Measurements from ENCODE around the gene C17orf78.
"Not testable (repeated sequence)": the region's sequence is repeated elsewhere in the genome, so short reads cannot be mapped to it uniquely, and the experiment has no call there.

C17orf78 gene

DNA sequence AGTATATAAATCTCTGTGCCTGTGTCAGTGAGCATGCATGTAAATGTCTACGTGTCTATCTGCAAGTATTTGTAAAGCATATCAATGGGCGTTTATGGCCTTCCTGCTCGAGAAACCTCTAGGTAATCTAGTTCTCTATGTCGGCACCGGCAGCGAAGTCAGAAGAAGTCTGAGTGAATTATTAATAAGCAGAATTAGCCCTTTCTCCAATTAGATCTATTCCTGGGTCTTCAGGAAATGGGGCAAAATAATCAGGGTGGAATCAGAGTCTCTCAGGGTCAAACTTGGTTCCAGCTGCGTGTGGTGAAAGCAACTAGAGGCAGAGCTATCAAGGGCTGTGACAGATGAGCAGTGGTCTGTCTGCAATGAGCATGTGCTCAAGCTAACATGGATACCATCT is at the start of gene C17orf78:
C17orf78 (plus strand) TSS at position 280 of the 400 bp plus-strand sequence; CDS start at position 388, 108 bp downstream.
- DNase-seq (ENCODE audit: low read depth) = no peak

DNA sequence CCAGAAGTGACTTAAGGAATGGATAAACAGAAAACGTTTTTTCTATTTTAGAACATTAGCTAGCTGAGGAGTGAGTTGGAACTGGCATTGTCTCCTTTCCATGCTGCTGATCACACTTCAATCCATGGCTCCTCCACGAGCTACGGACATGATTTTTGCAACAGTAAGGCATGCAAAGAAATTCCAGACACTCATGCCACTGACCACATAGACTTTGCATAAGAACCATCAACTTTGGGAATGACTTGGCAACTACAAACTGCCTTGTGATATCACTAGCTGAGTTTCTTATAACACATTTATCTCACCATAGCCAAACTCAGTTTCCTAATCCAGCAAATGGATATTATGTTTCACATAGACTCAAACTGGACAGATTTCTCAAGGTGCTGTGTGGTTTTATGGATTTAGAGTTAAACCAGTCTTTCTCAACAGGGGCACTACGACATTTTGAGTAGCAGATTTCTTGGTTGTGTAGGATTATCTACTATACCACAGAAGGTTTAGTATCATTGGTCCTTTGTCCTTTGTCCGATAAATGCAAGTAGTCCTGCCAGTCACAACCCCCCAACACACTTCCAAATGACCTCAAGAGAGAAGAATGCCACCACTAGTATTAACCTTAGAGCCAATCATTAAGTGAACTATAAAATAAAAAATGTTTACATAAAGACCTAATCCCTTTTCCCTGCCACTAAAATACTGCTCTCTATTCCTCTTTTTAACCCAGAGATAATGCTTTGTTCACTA is 48.3 kb upstream of the C17orf78 start:
- no peak for DNase-seq (ENCODE audit: low read depth)

DNA sequence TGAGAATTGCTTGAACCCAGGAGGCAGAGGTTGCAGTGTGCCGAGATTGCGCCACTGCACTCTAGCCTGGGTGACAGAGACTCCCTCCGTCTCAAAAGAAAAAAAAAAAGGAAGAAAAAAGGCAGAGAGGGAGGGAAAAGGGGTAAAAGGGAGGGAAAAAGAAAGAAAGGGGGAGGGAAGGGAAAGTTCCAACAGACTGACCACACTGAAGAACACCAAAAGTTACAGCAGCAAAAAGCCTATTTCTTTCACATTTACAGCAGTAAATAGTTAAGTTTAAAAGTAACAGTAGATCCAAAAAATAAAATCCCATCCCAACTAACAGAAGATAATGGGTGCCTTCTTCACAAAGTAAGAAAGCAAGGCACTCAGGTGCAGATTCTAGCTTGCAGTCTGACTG is 36.9 kb upstream of the C17orf78 start:
- DNase-seq (ENCODE audit: low read depth) = no peak

DNA sequence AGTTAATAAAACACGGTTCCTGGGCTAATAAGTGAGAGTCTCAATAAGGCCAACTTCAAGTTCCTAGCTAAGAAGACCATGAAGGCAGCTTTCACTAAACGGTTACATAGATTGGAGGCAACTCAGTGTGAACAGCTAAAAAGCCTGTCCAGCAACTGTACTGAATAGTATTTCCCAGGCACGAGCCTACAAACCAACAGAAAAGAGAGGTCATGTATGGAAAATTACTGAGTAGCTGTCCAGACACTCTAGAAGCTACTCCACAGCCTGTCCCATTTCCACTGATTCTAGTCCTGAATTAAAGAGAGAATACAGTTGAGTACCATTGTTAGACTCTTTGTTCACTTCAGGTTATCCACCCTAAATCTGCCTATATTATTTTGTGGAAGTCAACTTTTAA is 36.5 kb upstream of the C17orf78 start:
- DNase-seq (ENCODE audit: low read depth) = no peak

DNA sequence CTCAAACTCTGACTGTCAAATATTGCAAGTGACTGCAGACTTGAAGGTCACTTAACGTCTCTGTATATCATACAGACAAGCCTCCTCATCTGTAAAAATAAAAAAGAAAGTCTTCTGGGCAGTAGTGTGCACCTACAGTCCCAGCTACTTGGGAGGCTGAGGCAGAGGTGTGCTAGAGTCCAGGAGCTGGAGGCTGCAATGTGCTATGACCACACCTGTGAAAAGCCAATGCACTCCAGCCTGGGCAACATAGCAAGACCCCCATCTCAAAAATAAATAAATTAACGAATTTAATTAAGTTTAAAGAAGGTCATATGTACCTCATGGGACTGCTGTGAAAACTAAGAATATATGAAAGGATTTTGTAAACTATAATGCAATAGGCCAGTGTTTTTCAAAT is 35.0 kb upstream of the C17orf78 start:
- DNase-seq (ENCODE audit: low read depth) = no peak

DNA sequence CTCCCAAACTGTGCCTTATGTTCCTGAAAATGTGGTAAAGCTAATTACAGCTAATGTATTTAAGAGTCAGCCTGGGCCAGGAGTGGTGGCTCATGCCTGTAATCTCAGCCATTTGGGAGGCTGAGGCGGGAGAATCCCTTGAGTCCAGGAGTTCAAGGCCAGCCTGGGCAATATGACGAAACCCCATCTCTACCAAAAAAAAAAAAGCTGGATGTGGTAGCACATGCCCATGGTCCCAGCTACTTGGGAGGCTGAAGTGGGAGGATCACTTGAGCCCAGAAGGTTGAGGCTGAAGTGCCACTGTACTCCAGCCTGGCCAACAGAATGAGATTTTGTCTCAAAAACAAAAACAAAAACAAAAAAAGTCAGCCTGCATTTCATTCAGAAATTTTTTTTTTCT is 33.2 kb upstream of the C17orf78 start:
- no peak for DNase-seq (ENCODE audit: low read depth)

DNA sequence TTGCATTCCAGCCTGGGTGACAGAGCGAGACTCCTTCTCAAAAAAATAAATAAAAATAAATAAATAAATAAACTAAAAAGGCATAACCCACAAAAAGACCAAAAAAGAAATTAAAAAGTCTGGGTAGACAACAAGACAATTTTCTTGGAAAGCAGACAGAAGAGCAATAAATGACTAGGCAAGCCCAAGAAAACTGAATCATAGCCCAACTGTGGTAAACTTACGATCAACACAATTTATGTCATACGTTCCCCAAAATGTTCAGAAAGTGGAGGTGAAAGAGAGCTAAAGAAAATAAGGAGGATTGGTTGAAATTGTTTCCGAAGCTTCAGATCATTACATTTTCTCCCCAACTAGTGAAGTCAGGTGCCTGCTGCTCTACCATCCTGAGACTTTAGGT is 31.3 kb upstream of the C17orf78 start:
- DNase-seq (ENCODE audit: low read depth) = no peak

DNA sequence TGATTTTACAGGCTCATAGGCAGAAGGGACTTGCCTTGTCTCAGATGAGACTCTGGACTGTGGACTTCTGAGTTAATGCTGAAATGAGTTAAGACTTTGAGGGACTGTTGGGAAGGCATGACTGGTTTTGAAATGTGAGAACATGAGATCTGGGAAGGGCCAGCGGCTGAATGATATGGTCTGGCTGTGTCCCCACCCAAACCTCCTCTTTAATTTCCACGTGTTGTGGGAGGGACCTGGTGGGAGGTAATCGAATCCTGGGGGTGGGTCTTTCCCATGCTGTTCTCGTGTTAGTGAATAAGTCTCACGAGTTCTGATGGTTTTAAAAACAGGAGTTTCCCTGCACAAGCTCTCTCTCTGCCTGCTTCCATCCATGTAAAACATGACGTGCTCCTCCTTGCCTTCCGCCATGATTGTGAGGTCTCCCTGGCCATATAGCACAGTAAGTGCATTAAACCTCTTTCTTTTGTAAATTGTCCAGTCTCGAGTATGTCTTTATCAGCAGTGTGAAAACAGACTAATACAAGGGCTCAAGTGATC is 28.9 kb upstream of the C17orf78 start:
- DNase-seq (ENCODE audit: low read depth) = not testable (repeated sequence)

DNA sequence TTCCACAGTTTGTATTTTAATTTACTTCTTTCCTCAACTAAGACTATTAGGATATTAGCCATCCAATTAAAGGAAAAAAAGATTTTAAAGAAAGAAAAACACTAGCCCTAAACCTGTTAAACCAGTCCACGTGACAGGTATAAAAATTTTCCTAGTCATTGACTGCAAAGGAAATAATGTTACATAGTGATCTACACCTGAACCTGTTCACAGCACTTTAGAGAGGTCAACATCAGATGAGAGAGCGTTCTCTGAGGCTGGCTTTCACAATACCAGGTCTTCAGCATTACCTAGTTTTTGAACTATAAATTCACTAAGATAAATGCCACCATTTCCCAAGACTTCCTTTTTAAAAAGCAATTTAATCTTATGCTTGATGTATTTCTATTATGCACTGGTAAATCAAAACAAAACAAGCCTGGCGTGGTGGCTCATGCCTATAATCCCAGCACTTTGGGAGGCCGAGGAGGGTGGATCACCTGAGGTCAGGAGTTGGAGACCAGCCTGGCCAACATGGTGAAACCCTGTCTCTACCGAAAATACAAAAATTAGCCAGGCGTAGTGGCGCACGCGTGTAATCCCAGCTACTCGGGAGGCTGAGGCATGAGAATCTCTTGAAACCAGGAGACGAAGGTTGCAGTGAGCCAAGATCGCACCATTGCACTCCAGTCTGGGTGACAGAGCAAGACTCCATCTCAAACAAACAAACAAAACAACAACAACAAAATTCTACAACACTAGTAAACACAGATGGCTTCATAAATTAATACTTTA is 18.8 kb upstream of the C17orf78 start:
- not testable (repeated sequence) for DNase-seq (ENCODE audit: low read depth)

DNA sequence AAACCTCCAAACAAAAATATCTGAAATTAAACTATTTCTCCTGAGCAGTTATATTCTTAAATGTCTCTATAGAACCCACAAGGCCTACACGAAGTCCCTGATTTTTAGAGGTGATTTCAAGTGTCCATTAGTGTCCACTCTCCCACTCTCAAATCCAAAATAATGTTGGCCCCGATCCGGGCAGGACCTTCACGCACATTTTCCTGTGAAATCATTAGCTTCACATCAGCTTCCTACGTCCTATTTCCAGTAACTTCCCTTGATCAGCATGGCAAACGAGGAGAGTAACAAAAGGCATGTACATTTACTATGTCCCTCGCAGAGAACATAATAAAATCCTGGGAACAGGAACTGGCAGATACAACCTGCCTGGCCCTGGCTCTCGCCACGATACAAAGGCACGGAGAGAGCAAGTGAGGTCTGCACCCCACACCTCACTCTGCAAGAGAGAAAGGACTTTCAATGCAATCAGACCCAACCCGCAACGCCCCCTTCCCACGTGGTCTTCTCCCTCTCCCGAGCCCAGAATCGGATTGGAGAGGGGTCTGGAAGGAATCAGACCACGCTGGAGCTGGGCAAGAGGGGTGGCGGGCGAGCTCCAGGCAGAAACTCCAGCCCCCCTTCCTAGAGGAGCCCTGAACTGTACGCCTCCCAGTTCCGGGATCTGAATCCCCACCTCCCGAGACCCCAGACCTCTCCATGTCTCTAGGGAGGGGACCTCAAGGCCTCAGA is 17.5 kb upstream of the C17orf78 start:
- DNase-seq (ENCODE audit: low read depth) = peak; percentile 36

DNA sequence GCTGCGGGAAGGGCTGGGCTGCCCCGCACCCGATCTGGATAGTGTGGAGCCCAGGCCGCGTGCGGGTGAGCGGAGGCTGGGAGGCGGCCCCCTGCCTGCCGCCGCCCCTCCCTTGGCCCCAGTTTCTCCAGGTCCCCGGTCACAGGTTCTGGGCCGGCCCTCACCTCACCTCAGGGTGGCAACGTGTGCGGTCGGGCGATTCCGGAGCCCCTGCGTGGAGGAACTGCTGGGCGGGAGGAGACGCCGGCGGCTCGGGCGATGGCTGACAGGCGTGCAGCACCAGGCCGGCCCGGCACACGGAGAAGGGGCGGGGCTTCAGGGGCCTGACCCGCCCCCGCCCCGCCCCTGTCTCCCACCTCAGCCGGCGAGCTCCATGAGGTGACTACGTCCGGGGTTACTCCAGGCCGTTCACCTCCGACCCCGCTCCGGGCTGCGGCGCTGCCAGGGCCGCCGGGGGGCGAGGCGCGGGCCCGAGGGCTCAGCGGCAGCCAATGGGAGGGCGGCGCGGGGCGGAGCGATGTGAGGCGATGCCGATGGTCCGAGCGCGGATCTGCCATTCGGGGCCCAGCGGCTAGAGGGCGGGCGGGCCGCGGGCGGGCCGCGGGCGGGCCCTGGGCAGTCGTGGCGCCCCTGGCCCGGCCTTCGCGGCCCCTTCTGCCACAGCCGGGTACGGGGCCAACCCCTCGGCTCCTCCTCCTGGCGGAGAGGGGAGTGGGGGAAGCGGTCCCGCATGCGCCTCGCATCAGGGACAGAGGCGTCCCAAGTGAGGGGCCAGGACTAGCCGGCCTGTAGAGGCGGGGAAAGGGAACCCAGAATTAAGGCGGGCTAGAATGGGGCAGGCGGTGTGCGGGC is 16.7 kb upstream of the C17orf78 start:
- DNase-seq (ENCODE audit: low read depth) = peak; percentile 97

DNA sequence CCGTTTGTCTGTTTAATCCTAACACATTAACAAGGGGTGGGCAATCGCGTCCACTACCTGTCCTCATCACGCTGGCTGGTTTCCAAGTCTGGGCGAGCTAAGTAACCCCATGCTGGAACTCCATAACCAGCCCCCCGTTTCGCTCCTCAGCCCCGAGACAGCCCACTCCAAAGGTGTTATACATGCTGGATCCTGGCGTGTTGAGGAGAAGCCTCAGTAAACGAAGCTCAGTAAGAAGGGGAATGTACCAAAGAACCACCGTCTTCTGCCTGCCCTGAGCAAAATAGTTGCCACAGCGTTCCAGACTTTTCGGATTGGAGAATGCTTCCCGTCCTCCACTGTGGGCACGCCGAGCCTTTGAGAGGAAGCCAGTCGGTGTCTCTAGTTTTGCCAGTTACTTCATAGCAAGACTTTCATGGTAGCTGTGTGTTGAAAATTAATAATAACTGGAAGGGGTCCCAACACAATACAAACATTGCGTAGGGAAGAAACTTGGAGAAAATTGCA is 16.1 kb upstream of the C17orf78 start:
- no peak for DNase-seq (ENCODE audit: low read depth)

DNA sequence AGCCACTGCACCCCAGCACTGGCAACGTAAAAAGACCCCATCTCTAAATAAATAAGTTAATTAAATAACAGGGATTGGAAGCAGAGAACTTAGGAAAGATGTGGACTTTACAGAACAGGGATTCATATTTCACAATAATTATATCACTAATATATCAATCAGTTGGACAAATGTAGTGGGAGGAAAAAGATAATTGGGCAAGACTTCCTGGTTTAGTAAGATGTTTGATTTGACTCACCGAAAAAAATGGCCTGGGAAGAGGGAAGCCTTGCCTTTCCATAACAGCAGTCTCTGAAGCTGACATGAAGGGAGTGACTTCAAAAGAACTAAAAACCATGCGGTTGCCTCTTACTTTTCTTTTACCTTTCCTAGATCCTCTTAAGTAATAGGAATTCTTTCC is 15.2 kb upstream of the C17orf78 start:
- DNase-seq (ENCODE audit: low read depth) = no peak

DNA sequence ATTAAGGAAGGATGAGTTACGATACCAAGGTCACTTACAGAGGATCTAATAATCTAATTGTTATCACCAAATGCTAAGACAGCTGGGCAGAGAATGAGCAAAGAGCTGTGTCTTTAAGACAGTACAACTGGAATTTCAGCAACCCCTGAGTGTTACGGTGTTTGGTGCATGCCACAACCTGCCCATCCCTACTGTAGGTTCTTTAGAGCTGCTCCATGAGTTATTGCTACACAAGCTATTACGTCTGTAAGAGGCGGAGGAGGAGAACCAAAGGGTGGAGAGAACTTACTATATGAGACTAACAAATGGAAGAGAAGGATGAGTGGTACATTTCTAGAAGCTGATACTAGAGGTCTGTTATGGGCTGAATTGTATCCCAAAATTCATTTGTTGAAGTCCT is 14.2 kb upstream of the C17orf78 start:
- DNase-seq (ENCODE audit: low read depth) = no peak

DNA sequence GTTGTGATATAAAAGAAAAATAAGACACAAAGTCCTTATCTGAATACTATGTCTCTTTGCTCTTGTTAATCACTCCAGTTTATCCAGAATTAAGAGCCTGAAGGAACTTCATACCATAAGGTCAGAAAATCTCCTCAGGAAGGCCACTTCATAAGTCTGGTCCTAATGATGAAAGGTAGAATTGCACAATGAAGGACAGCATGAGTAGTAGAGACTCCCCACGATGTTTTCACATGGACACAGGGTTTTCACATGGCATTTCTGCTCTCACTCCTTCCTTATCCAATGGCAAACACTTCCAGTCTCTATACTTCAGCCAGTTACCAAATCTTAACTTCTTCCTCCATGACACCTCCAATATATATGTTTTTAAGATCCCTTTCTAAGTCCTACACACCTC is 10.2 kb upstream of the C17orf78 start:
- DNase-seq (ENCODE audit: low read depth) = no peak

DNA sequence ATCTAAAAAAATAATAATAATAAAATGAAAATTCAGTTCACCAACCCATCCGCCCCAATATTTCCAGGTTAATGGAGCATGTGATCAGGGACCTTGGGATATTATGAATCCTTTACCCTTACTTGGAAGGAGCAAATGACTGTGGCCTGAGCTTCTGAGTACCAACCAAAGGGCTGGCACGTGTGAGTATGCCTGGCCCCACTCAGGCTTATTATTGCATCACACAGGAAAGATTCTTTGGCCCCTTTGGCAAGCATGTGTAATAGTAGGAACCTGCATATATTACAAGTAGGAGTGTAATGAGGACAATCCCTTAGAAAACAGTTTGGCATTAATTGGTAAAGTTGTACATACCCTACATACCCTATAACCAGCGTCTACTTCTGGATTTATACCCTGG is 7.2 kb upstream of the C17orf78 start:
- no peak for DNase-seq (ENCODE audit: low read depth)

DNA sequence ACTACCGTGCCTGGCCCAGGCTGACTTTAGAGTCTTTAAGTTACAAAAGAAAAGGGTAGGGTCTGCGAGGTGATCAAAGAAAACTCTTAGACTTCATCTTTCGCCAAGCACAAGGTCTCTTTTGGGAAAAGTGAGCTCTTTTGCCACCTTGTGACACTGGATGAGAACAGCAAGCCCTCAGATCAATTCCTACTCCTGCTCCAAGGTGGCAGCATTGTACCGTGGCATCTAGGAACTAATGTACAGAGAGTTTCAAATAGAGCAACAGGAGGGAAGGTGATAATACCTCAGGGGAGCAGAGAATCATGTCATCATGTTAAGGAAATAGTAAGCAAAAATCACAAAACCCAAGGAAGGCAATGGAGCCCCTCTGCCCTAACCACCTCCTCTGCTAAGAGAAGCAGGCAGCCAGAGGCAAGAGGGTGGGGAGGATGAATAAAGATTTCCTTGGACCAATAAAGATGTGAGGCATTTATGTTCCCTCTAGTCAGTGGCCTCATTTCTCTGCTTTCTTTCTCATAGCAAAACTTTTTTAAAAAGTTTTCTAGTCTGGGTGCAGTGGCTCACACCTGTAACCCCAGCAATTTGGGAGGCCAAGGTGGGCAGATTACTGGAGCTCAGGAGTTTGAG is 2.1 kb upstream of the C17orf78 start:
- peak; percentile 52 for DNase-seq (ENCODE audit: low read depth)

DNA sequence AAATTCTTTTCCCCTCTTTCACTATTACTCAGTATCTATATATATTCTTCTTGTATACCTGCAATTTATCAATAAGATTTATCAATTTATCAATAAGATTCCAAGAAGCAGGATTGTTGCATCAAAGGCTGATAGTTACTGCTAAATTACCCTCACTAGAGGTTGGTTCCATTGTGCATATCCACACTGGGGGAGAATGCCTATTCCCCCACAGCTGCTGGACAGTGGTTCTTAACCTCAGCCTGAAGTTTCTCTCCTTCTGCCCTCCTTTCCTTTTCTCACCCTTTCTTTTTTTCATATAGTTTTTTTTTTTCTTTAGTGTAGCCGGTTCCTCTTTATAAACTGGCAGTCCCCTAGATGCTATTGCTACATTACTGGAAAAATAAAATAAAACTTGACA is 6.3 kb downstream of the C17orf78 start:
- no peak for DNase-seq (ENCODE audit: low read depth)

DNA sequence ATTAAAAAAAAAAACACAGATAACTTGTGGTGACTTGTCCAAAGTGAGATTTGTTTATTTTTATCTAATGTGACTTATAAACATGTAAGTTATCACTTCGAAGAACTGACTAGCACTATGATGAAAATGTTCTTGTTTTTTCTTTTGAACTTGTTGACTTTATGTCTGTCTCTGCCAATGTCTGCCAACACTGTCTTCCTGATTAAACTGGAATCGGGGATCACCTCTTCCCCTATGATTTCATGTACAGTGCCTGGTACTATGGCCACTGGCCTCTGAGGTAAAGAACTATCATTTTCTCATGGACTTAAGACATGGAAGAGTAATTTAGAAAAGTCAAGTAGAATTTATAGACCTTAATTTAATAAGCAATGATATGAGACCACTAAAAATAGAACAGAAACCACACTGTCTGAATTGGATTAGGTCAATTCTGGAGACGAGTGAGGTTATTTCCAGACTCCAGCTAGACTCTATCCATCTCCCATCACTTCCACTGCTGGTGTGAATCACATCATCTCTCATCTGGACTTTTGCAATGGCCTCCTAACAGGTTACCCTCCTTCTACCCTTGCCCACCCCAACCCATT is 8.9 kb downstream of the C17orf78 start:
- no peak for DNase-seq (ENCODE audit: low read depth)

DNA sequence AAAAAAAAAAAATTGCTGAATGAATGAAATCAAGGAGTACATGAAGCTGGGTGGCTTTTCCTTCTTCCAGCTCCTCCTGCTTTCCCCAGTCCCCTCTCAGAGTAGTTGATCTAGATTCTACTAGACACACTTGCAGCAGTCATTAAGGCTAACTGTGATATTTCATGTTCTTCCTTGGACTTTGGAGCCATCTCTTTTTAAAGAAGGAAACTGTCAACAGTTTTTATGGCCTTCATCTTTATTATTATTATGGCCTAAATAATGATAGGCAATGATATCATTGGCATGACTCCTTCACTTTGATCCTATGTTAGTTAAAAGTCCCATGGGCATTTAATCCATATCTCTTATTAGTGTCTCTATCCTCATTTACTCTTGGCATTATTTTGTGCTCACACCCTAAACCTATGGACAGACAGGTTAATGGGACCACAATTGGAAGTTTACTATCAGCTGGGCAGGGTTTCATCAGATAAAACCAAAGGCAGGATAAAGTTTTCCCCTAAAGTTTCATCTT is 9.7 kb downstream of the C17orf78 start:
- DNase-seq (ENCODE audit: low read depth) = no peak

All from activated T-cell treated with anti-CD3 and anti-CD28 coated beads for 48 hours (primary cell).